GM12865 (cell line): Measurements from ENCODE around the gene GALNT17.
"Not testable (repeated sequence)": the region's sequence is repeated elsewhere in the genome, so short reads cannot be mapped to it uniquely, and the experiment has no call there.

Source experiments
- DNase-seq: peaks from one replicate; pipeline ENCODE4 v3.0.0; 2010; ENCODE audit warnings: low read depth
- H3K4me3 ChIP-seq: 2 replicates; pipeline ENCODE4 v1.5.1; 2011; ENCODE audit warnings: mild to moderate bottlenecking, low read depth, low read length, control low read depth
- TF ChIP-seq, protein P1 (sequence below): IDR thresholded peaks from 2 replicates; pipeline ENCODE4 v1.5.1; 2011; ENCODE audit warnings: low read length, control low read depth, low read depth, inconsistent platforms; ENCODE audit not compliant: insufficient read depth; ENCODE audit errors: missing control alignments

Gene GALNT17

DNA sequence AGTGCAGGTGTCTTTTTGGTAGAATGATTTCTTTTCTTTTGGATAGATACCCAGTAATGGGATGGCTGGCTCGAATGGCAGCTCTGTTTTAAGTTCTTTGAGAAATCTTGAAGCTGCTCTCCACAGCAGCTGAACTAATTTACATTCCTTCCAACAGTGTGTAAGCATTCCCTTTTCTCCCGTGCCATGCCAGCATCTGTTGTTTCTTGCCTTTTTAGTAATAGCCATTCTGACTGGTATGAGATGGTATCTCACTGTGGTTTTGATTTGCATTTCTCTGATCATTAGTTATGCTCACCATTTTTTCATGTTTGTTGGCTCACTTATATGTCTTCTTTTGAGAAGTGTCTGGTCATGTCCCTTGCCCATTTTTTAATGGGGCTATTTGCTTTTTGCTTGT is 486.3 kb downstream of the GALNT17 start:
- DNase-seq: no peak
- no peak overlapping the region for H3K4me3 ChIP-seq
- TF ChIP-seq, protein P1, sequence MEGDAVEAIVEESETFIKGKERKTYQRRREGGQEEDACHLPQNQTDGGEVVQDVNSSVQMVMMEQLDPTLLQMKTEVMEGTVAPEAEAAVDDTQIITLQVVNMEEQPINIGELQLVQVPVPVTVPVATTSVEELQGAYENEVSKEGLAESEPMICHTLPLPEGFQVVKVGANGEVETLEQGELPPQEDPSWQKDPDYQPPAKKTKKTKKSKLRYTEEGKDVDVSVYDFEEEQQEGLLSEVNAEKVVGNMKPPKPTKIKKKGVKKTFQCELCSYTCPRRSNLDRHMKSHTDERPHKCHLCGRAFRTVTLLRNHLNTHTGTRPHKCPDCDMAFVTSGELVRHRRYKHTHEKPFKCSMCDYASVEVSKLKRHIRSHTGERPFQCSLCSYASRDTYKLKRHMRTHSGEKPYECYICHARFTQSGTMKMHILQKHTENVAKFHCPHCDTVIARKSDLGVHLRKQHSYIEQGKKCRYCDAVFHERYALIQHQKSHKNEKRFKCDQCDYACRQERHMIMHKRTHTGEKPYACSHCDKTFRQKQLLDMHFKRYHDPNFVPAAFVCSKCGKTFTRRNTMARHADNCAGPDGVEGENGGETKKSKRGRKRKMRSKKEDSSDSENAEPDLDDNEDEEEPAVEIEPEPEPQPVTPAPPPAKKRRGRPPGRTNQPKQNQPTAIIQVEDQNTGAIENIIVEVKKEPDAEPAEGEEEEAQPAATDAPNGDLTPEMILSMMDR: no peak

DNA sequence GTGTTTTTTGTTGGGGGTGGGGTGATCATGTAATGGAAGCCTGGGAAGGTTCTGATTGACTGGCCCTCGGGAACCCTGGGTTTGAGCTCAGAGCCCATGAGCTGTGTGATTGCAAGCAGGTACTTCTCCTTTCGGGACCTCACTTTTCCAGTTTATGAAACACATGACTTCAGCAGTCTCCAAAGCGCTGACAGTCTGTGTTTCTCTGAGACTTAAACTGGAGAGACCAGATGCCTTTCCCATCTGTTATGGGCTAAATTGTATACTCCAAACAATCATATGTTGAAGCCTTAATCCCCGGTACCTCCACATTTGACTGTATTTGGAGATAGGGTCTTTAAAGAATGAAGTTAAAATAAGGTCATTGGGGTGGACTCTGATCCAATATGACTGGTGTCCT is 493.6 kb downstream of the GALNT17 start:
- no peak overlapping the region for H3K4me3 ChIP-seq
- TF ChIP-seq, protein P1: no peak

DNA sequence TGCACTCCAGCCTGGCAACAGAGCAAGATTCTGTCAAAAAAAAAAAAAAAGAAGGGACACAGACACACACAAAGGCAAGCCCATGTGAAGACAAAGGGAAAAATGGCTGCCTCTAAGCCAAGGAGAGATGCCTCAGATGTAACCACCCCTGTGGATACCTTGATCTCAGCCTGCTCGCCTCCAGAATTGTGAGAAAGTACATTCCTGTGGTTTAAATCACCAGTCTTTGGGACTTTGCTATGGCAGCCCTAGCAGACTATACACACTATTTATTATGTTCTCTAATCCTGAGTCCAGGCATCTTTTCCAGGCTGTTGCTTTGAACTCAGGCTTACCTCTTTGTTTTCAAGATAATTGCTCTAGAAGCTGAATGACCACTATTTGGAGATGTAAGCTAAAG is 494.3 kb downstream of the GALNT17 start:
- H3K4me3 ChIP-seq: no peak overlapping the region
- TF ChIP-seq, protein P1: no peak
- DNase-seq: no peak

More for the DNA sequence above, 493.6 kb downstream of the GALNT17 start:
- no peak for DNase-seq

DNA sequence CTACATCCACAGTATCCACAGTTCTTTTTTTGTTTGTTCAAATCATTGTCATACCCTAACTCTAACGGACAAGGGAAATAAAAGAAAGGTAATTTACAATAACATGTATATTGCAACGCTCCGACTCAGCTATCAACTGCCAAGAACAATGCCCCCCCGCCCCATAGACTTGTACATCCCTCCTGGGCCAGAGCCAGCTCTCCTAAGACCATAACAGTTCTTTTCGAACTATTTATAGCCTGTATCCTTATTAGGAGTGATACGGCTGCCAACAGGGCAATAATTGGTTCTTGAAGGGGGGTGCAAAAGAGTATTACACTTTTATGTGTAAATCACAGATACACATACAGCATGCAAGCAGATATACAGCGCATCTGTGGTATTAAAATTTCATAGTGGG is 495.7 kb downstream of the GALNT17 start:
- DNase-seq: no peak
- TF ChIP-seq, protein P1: no peak
- H3K4me3 ChIP-seq: no peak overlapping the region

DNA sequence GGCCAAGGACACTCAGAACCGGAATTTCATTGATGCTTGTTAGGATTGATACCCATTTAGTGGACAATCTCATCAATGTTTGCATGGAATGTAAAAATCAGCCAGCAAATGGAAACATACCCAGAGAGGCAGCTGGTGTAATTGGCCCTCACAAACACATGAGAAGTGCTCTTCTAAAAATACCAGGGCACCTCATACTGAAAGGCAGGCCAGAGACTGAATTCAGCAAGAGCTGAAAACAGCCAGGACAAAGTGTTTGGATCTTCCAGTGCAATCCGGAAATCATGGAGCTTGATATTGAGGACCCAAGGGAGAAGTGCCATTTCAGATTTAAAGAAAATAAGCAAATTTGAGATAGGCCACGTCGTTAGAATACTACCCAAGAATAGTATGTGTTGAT is 498.6 kb downstream of the GALNT17 start:
- H3K4me3 ChIP-seq: no peak overlapping the region
- TF ChIP-seq, protein P1: no peak
- DNase-seq: no peak

DNA sequence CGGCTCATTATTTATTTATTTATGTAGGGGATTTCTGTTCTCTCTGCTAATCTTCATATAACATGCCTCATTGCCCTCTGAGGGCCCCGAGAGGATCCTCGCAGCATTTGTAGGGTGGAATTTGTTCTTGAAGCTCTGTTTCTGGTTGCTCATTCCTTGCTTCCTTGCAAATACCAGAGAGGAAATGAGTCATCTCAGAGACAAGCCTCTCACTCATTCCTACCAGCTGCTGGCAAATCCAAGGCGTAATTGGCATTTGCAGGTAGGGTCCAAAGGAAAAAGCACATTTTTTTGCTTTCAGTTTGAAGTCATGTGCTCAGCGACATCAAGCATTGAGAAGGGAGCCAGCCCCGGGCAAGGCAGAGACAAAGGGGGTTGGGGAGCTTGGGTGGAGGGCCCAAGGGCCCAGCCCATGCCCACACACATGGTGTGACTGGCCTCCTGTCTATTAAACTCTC is 501.6 kb downstream of the GALNT17 start:
- TF ChIP-seq, protein P1: no peak
- H3K4me3 ChIP-seq: no peak overlapping the region
- DNase-seq: peak; percentile 11

DNA sequence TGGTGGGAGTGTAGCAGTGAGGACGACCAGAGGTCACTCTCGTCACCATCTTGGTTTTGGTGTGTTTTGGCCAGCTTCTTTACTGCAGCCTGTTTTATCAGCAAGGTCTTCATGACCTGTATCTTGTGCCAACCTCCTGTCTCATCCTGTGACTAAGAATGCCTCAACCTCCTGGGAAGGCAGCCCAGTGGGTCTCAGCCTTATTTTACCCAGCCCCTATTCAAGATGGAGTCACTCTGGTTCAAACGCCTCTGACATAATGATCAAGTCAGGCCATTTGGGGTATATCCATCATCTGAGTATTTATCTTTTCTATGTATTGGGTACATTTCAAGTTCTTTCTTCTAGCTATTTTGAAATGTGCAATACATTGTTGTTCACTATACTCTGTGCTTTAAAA is 503.9 kb downstream of the GALNT17 start:
- not testable (repeated sequence) for H3K4me3 ChIP-seq, DNase-seq
